ENCODE data around the gene DLG3. TPM values are rescaled to one million over a fixed set of nuclear protein-coding genes. Genes with fewer than 3 reads are reported as not detected.

The DLG3 gene
- total RNA-seq, 2 experiments from 2014 or later = 6.6 to 9.0 TPM

GRCh38 chrX:70455366-70456202, 10.9 kb downstream of the DLG3 start:
- Histone ChIP-seq H3K27me3 (ENCODE audit: control insufficient read depth in 1 of 2, insufficient read depth in 2 of 2, low read length in 2 of 2) (no peaks in the 10 kb centered on the region), H3K4me3 (ENCODE audit: low read length) (peak overlapping the region; percentile 67), H3K4me1 (ENCODE audit: insufficient read depth, low read length) (peaks cover 40% of the 10 kb centered on the region), H3K9me3 (ENCODE audit: control insufficient read depth in 1 of 2, insufficient read depth in 1 of 2, low read length in 2 of 2) (no peaks in the 10 kb centered on the region), H3K36me3 (ENCODE audit: insufficient read depth, low read length) (peaks cover 2% of the 10 kb centered on the region), H3K27ac (ENCODE audit: low read depth in 1 of 2, low read length in 2 of 2) (peak overlapping the region; percentile 7 to 61)
- Mint-ChIP-seq H3K4me3 (peak overlapping the region; percentile 87), H3K36me3 (ENCODE audit: low read depth) (peaks cover 4% of the 10 kb centered on the region), H3K27me3 (no peaks in the 10 kb centered on the region), H3K9me3 (no peaks in the 10 kb centered on the region), H3K4me1 (ENCODE audit: low read depth) (peaks cover 41% of the 10 kb centered on the region), H3K27ac (peak overlapping the region; percentile 70)
- ATAC-seq (ENCODE audit: poor library complexity) (no peak), DNase-seq (peak in 2 of 14 experiments; percentile 13 to 18)
- ChIA-PET POLR2A (interaction anchor here (1.2 to 1.5 kb wide), 2 partner anchors 56 to 322 kb away, joined by 3 to 6 read pairs; partner anchors contain the start of gene IGBP1), CTCF (interaction anchor here (0.9 kb wide), 1 partner anchor 21 kb away, joined by 3 read pairs; no protein-coding TSS in a partner anchor)
- TF ChIP-seq CTCF (IDR thresholded peaks at IDR 0.05) = no peak
- intact Hi-C loops (cut with DNase I, micrococcal nuclease) = loop anchor here in 1 of 2 experiments (2.0 kb wide), 1 partner anchor 209 kb away; no protein-coding TSS in a partner anchor

- H3K27ac ChIP-seq (ENCODE audit: low read depth in 1 of 2, low read length in 2 of 2) = no peak overlapping the region
- peak overlapping the region; percentile 87 for H3K4me3 Mint-ChIP-seq
- H3K4me1 ChIP-seq (ENCODE audit: insufficient read depth, low read length) = peaks cover 40% of the 10 kb centered on the region
- peaks cover 41% of the 10 kb centered on the region for H3K4me1 Mint-ChIP-seq (ENCODE audit: low read depth)
- peaks cover 2% of the 10 kb centered on the region for H3K36me3 ChIP-seq (ENCODE audit: insufficient read depth, low read length)
- ChIA-PET CTCF (interaction anchor here (0.6 to 0.9 kb wide), 2 partner anchors 22 to 111 kb away, joined by 3 read pairs; no protein-coding TSS in a partner anchor), POLR2A (interaction anchor here (1.2 to 1.5 kb wide), 2 partner anchors 57 to 323 kb away, joined by 3 to 6 read pairs; partner anchors contain the start of gene IGBP1)
- H3K27me3 Mint-ChIP-seq = no peaks in the 10 kb centered on the region
- H3K4me3 ChIP-seq (ENCODE audit: low read length) = peak overlapping the region; percentile 67
- ATAC-seq (ENCODE audit: poor library complexity) (no peak), DNase-seq (peak in 1 of 14 experiments; percentile 57)
- TF ChIP-seq CTCF (IDR thresholded peaks at IDR 0.05) = no peak
- H3K27ac Mint-ChIP-seq = peak overlapping the region; percentile 70
- H3K9me3 Mint-ChIP-seq = no peaks in the 10 kb centered on the region
- peaks cover 10% of the 10 kb centered on the region for H3K36me3 Mint-ChIP-seq (ENCODE audit: low read depth)
- no peaks in the 10 kb centered on the region for H3K9me3 ChIP-seq (ENCODE audit: control insufficient read depth in 1 of 2, insufficient read depth in 1 of 2, low read length in 2 of 2)
- H3K27me3 ChIP-seq (ENCODE audit: control insufficient read depth in 1 of 2, insufficient read depth in 2 of 2, low read length in 2 of 2) = no peaks in the 10 kb centered on the region
- intact Hi-C loops (cut with DNase I, micrococcal nuclease) = no loop called here
These were observed 11.6 kb downstream of the DLG3 start for GRCh38 chrX:70456256-70456655.

- Histone ChIP-seq H3K27me3 (ENCODE audit: control insufficient read depth in 1 of 2, insufficient read depth in 2 of 2, low read length in 2 of 2) (no peaks in the 10 kb centered on the region), H3K9me3 (ENCODE audit: control insufficient read depth in 1 of 2, insufficient read depth in 1 of 2, low read length in 2 of 2) (no peaks in the 10 kb centered on the region), H3K4me1 (ENCODE audit: insufficient read depth, low read length) (peaks cover 3% of the 10 kb centered on the region), H3K36me3 (ENCODE audit: insufficient read depth, low read length) (peaks cover 2% of the 10 kb centered on the region), H3K4me3 (ENCODE audit: low read length) (no peak overlapping the region), H3K27ac (ENCODE audit: low read depth in 1 of 2, low read length in 2 of 2) (no peak overlapping the region)
- Mint-ChIP-seq H3K9me3 (no peaks in the 10 kb centered on the region), H3K4me1 (ENCODE audit: low read depth) (peaks cover 11% of the 10 kb centered on the region), H3K4me3 (no peak overlapping the region), H3K27me3 (no peaks in the 10 kb centered on the region), H3K27ac (no peak overlapping the region), H3K36me3 (ENCODE audit: low read depth) (peaks cover 10% of the 10 kb centered on the region)
- POLR2A ChIA-PET = no interaction called here
- ATAC-seq (ENCODE audit: poor library complexity) = no peak
- CTCF ChIA-PET = no interaction called here
- intact Hi-C loops (cut with DNase I, micrococcal nuclease) = no loop called here
- DNase-seq = no peak
- no peak for TF ChIP-seq CTCF (IDR thresholded peaks at IDR 0.05)
These were observed 16.4 kb downstream of the DLG3 start for GRCh38 chrX:70461026-70461425.
